NCI-H2081 (cell line): Measurements from ENCODE around the gene TMEM175.

ENCODE experiments used
- DNase-seq, 2 experiments: peaks; one replicate each; lab custom pipeline; 2025; lab: John Stamatoyannopoulos, UW

TMEM175 gene

DNA sequence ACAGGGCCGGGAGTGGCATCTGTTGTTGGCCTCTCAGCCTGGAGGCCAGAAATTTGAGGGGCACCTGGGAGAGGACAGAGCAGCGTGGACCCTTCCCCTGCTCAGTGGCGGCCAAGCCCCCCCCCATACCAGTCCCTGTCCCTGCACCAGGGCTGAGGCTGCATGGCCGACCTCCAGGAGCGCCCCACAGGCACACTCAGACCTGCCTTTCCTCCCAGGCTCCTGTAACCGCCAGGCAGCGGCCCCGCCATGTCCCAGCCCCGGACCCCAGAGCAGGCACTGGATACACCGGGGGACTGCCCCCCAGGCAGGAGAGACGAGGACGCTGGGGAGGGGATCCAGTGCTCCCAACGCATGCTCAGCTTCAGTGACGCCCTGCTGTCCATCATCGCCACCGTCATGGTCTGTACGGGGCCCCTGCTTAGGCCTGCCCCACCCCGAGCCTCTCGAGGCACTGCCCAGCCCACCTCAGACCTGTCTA is 15.3 kb downstream of the TMEM175 start:
- no peak for DNase-seq

DNA sequence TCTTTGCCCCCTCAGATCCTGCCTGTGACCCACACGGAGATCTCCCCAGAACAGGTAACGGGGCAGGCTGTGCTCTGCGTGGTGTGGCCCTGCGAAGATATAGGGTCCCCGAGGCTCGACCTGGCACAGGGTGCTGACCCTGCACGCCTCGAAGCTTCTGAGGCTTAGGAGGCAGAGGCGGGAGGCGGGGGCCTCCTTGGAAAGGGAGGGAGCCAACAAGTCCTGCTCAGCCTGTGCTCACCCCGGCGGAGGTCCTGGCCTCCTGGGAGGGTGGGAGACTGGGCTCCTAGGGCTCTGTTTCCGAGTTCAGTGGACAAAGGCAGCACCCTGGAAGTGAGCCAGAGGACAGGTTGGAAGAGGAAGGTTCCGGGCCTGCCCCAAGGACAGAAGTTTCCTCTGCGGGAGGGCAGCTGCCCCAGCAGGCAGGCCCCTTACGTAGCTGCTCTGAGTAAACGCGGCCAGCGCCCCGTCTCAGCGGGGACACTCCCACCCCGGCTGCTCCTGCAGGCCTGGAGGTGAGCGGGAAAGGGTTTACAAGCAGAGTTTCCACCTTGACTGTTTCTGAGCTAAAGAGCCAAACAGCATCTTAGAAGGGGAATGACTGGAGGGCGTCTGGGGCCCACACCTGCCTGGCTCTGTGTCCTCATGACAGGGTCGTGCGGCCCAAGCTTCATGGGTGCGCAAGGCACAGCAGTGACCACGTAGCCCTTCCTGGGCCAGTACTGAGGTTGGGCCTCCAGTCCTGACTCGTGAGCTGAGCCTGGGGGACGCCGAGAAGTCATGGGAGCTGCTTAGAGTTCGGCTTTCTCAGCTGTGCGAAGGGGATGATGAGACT is 16.1 kb downstream of the TMEM175 start:
- no peak for DNase-seq

DNA sequence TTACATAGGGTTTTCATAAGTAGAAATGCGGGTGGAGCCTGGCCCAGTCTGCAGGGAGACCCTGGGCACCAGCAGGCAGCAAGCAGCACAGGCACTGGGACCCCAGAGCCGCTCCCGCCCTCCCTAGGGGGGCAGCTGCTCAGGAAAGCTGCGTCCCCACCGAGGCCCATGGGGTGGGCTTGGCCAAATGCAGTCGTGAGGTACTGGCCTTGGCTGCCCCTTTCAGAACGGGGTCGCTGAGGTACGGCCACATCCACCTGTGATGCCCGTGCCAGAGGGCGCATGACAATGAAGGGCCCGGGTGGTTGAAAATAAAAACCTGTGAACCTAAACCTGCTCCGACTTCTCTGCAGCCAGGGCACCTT is 16.7 kb downstream of the TMEM175 start:
- no peak for DNase-seq

DNA sequence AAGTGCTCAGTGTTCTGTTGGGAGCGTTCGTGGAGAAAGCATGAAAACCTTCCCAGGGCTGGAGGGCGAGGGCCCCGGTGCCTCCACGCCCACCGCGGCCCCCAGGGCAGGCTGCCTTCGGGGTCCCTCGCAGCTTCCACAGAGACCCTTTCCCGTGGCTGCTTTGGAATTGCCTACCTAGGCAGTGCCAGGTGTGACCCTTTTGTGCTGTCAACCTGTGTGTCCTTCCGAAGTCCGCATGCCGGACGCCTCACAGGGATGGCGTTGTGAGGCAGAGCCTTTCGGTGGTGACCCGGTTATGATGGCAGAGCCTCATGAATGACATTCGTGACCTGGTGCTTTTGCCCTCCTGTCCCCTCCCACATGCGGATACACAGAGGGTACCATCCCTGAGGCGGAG is 17.4 kb downstream of the TMEM175 start:
- DNase-seq, result no peak

DNA sequence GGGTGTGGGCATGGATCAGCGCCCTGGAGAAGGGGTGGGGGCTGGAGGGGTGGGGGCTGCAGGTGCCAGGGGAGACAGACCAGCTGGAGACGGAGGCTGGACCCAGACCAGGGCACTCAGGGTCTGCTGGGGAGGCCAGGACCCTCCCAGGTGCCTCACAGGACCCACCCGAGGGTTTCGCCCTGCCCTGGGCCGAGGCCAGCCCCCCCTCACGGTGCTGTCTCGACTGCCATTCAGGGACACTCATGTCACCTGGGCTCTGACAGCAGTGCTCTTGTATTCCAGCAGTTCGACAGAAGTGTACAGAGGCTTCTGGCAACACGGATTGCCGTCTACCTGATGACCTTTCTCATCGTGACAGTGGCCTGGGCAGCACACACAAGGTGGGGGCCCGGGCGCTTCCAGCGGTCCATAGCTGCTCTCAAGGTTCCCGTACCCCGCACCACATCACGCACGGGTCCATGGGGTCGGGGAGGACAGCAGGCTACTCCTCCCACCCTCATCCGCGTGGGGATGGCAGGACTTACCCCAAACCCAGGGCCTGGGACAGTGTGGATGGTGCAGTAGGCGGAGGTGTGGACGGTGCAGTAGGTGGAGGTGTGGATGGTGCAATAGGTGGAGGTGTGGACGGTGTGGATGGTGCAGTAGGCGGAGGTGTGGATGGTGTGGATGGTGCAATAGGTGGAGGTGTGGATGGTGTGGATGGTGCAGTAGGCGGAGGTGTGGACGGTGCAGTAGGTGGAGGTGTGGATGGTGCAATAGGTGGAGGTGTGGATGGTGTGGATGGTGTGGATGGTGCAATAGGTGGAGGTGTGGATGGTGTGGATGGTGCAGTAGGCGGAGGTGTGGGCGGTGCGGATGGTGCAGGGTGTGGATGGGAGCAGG is 18.1 kb downstream of the TMEM175 start:
- DNase-seq, result no peak

DNA sequence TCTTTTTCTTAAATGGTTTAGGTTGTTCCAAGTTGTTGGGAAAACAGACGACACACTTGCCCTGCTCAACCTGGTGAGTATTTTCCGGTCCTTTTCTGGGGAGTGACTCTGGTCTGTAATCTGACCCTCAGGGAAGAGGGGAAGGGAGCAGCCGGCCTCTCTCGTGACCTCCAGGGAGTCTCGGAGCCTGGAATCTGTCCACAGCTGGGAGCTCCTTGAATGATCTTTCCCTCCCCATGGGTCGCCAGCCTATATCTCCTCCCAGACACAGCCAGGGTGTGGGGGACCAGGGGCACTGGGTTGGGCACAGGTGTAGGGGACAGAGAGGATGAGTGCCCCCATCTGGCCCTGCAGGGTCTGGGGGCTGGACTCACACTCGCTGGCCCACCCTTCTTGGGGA is 18.9 kb downstream of the TMEM175 start:
- DNase-seq, result no peak

DNA sequence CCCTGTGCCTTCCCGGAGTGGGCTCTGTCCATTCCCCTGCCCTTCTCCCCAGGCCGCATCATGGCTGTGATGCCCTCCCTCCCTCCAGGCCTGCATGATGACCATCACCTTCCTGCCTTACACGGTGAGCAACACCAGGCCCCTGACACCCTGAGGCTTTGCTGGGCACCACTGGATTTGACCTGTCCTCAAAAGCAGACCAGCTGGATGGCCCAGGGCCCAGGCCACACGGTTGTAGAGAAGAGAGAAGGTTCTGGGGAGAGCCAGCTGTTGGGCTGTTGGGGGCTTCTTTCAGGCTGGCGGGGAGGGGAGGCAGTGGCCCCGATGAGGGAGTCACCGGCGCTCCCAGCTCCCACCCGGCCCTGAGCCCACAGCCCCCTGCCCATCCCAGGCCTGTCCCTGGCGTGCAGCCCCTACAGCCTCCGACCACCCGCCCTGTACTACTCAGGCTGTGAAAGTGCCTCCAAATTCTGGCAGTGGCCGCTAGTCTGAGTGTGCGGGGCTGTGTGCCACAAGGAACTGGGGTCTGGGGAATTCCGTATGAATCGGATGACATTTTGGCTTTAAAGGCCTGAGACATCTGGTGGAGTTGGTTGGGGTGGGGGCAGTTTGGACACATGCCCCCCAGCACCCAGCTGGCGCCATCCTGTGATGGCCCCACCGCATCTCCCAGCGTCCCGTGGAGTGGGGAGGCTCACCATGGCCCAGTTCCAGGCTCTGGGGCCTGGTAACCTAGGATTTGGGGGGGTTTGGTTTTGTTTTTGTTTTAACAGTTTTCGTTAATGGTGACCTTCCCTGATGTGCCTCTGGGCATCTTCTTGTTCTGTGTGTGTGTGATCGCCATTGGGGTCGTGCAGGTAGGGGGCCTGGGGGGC is 19.6 kb downstream of the TMEM175 start:
- DNase-seq, result no peak

DNA sequence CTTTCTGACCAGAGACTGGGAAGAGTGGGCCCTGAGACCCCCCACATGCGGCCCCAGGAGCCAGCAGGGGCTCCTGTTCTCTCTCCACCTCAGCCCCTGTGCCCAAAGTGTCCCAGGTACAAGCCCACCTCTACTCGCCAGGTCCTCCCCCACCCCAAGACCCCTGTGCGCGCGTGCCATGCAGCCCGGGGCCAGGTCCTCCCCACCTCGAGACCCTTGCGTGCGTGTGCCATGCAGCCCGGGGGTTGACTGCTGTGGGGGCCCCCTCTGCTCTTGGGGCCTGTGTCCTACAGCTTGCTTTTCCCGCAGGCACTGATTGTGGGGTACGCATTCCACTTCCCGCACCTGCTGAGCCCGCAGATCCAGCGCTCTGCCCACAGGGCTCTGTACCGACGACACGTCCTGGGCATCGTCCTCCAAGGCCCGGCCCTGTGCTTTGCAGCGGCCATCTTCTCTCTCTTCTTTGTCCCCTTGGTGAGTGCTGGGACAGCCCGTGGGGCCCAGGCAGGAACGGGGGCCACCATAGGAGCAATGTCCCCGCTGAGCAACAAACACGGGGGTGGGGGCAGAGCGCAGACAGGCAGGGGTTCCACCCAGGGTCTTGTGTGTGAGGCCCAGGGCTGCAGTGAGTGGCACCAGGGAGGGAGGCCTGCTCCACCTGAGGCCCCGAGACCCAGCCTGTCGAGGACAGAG is 20.8 kb downstream of the TMEM175 start:
- DNase-seq, result no peak

DNA sequence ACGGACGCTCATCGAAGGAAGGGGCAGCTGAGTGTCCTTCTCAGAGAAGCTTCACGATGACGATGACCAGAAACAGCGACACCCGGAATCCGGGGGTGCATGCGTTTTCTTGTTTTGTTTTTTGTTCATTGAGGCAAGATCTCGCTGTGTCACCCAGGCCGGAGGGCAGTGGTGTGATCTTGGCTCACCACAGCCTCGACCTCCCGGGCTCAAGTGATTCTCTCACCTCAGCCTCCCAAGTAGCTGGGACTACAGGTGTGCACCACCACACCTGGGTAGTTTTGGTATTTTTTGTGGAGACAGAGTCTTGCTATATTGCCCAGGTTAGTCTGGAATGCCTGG is 21.3 kb downstream of the TMEM175 start:
- DNase-seq, result no peak

DNA sequence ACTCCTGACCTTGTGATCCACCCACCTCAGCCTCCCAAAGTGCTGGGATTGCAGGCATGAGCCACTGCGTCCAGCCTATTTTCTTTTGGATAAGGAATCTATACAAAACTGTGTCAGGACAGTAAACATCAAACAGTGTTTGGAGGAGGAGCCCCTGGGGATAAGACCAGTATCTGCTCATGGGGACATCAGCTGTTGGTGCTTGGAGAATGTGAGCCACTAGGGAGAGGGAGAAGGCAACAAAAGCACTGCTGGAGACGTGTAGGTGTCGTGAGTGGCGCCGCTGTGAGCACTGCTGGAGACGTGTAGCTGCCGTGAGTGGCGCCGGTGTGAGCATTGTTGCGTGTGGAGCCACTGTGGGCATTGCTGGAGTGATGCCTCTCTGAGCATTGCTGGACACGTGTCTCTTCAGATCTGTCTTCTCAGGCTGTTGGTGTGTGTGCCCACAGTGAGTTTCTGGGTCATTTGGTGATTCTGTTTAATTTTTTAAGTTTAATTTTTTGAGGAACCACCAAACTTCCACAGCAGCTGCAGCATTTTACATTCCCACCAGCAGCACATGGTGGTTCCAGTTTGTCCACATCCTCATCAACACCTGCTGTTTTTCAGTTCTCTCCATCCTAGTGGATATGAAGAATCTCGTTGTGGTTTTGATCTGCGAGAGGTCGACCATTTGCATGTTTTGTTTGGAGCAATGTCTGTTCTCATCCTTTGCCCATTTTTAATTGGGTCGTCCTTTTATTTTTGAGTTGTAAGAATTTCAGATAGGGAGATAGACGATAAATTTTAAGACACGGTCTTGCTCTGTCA is 22.2 kb downstream of the TMEM175 start:
- no peak for DNase-seq

DNA sequence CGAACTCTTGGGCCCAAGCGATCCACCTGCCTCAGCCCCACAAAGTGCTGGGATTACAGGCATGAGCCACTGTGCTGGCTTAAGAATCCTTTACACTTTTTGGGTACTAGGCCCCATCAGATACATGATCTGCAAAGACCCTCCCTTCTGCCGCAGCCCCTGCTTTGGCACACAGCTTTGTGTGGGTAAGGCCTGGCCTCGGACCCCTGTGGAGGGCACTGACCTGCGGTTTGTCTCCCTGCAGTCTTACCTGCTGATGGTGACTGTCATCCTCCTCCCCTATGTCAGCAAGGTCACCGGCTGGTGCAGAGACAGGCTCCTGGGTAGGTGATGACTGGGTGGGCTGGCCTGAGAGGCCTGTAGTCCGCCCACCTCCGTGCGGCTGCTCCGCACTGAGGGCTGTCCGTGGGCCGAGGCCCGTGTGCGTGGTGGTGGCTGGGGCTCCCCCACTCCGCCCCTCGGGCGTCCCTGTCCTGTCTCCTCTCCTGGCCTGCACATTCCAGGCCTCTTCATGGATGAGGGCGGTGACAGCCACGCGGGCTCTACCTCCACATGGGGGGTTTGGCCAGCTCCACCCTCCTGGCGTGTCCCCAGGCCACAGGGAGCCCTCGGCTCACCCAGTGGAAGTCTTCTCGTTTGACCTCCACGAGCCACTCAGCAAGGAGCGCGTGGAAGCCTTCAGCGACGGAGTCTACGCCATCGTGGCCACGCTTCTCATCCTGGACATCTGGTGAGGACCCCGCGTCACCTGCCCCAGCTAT is 23.1 kb downstream of the TMEM175 start:
- DNase-seq, result no peak

DNA sequence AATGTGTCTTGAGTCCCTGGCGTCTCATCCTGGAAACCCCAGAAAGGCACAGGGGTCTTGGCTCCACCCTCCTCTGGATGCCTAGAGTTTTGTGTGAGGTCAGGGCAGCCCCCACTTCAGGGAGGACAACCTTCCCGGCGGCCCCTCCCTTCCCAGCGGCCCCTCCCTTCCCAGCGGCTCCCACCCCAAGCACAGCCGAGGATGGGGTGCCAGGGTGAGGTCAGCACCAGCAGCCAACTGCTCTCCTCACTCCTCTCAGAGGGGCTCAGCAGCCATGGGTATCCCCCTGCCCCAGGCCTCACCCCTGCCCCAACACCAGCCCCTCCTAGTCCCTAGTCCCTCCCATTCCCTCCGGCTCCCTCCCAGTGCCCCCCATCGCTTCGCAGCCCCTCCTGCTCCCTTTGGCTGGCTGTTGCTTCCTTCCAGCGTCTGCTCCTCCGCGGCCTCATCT is 23.7 kb downstream of the TMEM175 start:
- DNase-seq, result no peak

DNA sequence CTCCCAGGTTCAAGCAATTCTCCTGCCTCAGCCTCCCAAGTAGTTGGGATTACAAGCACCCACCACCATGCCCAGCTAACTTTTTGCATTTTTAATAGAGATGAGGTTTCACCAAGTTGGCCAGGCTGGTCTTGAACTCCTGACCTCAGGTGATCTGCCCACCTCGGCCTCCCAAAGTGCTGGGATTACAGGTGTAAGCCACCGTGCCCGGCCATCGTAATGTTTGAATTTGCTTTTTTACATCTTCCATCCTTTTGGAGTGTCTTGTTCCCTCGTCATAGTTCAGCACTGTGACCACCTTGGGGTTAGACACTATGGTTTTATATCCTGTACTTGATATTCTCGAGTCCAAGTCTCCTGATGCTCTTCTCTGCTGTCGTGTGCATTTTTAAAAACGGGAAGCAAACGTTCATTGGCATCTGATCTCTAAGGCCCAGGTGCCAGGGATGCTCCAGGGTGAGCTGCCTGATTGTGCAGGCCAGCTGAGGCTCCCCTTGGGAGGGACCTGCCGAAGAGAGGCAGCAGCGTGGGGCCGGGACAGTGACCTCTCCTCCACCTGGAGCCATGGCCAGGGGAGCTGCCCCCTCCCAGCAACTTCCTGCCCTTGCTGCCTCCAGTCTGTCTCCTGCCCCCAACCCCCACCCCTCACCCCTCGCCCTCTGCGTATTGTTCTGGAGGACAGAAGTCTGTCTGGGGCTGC is 24.4 kb downstream of the TMEM175 start:
- DNase-seq, result no peak

DNA sequence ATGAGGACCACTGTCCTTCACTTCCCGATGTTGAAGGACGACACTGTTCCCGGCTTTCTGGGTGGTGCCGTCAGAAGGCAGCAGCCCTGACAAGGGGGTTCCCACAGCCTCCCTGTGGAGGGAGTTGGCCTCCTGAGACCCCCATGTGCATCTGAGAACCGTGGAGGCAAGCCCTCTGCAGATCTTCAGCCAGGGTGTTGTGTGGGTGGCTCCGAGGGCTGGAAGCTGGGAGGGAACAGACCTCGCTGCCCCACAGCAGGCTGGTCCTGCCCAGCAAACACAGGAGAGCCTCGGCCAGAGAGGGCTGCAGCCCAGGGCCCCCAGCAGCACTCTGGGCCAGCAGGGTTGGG is 24.9 kb downstream of the TMEM175 start:
- no peak for DNase-seq

DNA sequence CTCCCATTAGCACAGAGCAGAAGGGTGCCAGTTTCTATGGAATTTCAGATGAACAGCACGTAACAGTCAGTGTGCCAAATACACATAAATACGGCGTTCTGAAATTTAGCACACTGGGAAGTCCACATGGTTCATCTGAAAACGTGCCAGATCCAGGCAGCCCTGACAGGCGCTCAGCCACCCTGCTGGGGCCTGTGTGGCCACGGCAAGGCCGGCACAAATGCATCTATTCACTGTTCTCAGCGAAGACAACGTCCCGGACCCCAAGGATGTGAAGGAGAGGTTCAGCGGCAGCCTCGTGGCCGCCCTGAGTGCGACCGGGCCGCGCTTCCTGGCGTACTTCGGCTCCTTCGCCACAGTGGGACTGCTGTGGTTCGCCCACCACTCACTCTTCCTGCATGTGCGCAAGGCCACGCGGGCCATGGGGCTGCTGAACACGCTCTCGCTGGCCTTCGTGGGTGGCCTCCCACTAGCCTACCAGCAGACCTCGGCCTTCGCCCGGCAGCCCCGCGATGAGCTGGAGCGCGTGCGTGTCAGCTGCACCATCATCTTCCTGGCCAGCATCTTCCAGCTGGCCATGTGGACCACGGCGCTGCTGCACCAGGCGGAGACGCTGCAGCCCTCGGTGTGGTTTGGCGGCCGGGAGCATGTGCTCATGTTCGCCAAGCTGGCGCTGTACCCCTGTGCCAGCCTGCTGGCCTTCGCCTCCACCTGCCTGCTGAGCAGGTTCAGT is 25.5 kb downstream of the TMEM175 start:
- no peak for DNase-seq

DNA sequence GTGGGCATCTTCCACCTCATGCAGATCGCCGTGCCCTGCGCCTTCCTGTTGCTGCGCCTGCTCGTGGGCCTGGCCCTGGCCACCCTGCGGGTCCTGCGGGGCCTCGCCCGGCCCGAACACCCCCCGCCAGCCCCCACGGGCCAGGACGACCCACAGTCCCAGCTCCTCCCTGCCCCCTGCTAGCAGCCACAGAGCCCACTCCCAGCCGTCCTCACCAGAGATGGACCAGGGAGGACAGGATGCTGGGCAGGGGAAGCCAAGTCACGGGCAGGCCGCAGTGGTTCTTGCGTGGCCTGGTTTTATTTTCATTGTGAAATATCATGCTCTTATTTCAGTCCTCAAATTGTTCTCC is 26.0 kb downstream of the TMEM175 start:
- no peak for DNase-seq

DNA sequence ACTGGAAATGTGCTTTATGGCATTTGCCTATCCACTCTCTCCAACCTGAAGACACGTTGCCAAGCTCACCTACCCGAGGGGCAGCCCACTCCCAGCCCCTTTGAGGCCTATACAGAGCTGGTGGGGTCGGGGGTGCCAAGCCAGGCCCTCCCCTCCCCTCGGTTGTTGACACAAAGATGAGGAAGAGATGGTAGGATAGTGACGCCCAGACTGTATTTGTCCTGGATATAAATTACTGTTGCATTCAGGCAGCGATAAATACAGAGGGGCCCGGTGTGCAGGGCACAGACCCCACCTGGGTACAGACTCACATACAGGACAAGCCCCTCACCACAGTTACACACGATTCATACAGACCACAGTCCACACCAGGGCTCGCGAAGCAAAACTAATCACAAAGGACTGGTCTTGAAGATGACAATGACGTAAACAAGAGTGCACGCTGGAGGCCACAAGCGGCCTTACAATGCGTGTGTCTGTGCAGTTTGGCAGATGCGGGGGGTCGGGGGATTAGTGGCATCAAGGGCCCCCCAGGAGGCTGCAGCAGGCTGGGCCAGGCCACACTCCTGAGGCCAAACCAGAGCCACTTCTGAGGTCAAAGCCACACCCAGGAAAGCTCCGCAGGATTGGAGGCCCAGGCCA is 26.6 kb downstream of the TMEM175 start:
- DNase-seq, result no peak
